Stimulated activated CD8-positive, alpha-beta memory T cell treated with anti-CD3 and anti-CD28 coated beads, Interleukin-4, amount 100 ng/mL, for 4 hours (primary cell): Measurements from ENCODE around the gene ALDH3B1.

Source experiments
- DNase-seq, 2 donors: peaks; one replicate each; pipeline ENCODE4 v3.0.0-alpha.2; 2020; ENCODE audit warnings: low read depth in 2 of 2, low spot score in 1 of 2

The ALDH3B1 gene

DNA sequence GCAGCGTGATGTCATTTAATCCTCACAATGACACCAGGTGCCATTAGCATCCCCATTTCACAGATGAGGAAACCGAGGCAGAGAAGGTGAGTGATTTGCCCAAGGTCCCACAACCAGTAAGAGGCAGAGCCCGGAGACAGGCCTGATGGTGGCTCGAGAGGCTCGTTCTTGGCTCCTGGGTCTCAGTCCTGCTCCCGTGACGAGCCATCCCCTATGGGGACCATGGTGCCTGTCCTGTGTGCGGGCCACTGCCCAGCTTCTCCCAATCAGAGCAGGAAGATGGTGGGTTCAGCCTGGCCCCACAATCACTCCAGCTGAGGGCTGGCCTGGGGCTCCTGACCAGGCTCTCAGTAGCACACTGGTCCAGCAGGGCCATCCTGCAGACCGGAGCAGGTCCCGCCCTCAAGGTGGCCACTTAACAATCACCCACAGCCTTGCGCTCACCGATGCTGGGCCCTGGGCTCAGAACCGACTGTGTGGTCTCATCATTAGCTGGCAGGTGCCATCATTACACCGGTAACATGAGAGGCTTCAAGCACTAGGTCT is 3.6 kb downstream of the ALDH3B1 start:
- DNase-seq = no peak

DNA sequence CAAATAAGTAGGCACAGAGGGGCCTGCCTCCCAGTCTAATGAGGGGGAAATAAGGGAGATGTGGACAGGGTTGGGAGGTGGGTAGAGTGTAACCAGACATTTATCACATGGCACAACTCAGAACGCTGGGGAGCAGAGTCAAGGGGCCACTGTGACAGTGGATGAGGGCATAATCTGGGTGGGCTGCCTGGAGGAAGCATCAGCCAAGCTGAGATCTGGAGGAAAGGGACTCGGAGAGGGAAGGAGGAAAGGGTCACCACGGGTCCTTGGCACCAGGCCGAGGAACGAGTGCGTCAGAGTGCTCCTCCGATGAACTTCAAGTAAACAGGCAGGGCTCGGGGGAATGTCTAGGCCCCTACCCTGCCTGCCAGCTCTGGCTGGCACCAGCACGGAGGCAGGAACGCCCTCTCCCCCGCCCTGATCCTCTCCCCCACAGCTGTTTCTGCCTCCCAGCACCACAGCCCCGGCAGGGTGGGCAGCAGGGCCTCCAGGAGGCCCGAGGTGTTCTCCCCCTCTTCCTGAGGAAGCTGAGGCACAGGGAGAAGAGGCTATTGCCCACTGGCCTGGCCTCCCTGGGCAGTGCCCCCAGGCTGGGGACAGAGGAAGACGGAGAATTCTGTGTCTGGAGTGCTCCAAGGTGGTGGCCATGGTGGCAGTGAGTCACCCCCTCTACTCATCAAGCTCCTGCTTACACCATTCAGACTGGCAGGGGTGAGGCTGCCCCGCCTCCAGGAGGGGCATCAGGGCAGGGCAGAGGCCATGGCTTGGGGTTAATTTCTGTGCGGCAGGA is 4.2 kb downstream of the ALDH3B1 start:
- no peak for DNase-seq

DNA sequence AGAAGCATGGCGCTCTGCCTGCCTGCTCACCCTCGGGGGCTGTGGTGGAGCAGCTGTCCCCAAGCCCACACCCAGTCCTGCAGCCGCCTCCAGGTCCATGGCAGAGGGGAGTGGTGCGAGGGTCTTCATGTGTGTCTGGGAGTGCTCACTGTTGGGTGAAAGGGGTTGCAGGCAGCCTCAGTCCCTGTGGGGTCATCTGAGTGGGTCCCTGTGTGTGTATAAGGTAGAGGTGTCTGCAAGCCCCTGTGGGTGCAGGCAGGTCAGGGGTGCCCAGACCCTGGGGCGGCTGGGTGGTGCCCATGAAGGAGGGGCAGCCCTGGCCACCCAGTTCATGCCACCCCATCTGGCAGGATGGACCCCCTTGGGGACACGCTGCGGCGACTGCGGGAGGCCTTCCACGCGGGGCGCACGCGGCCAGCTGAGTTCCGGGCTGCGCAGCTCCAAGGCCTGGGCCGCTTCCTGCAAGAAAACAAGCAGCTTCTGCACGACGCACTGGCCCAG is 4.9 kb downstream of the ALDH3B1 start:
- DNase-seq = no peak

DNA sequence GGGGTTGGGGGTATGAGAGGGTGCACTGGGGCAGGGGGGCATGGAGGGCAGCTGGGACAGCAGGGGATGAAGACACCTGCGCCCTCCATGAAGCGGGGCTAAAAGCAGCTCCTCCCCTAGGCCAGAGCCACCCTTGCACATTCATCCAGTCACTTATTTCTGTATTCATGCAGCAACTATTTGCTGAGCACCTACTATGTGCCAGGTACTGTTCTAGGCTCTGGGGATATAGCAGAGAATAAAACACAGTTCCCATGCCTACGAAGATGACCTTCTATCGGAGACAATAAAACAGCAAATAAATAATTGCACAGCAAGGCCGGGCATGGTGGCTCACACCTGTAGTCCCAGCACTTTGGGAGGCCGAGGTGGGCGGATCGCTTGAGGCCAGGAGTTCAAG is 5.3 kb downstream of the ALDH3B1 start:
- no peak for DNase-seq

DNA sequence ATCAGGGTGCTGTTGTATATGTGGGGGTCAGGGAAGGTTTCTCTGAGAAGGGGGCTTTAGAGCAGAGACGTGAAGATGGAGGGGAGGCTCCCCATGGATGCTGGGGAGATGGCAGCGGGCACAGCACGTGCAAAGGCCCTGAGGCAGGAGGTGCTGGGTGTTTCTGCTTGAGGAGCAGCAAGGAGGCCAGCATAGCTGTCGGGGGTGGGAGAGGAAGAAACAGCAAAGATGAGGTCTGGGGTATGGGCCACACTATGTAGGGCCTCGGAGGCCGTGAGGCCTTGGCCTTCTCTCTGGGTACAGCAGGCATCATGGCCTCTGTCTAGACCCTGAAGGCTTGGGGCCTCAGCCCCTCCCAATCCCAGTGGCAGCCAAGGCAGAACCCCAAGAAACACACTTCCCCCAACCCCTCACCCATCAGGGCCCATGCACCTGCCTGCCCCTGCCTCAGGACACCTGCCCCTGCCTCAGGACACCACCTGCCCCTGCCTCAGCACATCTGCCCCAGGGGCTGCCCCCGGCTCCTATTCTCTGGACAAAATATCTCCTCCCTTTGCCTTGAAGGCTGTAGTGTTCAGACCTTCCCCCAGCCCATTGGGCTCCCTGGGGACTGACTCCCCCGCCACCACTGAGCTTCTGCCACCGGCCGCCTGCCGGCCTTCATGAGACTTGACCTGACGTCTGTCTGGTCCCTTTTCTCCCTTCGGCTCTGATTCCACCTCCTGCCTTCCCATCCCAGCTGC is 6.2 kb downstream of the ALDH3B1 start:
- DNase-seq = no peak

DNA sequence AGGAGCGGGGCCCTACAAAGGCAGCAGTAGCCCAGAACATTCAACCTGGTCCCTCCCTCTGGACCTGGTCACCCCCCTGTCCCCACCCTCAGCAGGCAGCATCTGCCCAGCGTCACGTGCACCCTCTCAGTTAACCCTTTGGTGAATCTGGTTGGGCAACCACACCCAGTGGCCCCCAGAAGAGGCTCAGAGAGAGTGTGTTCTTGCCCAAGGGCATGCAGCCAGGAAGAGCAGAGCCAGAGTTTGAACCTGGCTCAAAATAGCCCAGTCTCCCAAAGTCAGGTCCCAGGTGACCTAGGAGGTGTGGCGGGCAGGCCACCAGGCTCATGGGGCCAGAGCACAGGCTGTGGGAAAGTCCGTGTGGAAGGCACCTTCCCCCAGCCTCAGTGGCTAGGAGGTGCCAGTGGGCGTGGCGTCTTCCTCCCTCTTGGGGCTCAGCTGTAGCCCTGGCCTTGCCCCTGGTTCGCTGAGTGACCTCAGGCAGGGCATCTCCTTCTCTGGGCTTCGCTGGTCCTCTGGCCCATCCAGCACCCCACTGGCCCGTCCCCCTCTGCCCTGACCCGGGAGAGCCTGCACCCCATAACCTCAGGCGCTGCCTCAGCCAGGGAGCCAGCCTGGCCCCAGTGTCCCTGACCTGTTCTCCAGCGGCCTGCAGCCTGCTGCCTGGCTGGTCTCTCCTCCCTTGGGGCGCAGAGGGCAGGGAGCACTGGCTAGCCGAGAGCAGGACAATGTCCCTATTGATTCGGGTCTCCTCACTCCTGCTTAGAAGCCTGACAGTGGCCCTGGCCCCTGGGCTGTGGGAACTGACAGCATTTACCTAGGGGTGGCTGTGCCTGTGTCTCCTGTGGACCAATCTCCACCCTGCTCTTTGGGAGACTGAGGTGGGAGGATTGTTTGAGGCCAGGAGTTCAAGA is 7.0 kb downstream of the ALDH3B1 start:
- DNase-seq = no peak

DNA sequence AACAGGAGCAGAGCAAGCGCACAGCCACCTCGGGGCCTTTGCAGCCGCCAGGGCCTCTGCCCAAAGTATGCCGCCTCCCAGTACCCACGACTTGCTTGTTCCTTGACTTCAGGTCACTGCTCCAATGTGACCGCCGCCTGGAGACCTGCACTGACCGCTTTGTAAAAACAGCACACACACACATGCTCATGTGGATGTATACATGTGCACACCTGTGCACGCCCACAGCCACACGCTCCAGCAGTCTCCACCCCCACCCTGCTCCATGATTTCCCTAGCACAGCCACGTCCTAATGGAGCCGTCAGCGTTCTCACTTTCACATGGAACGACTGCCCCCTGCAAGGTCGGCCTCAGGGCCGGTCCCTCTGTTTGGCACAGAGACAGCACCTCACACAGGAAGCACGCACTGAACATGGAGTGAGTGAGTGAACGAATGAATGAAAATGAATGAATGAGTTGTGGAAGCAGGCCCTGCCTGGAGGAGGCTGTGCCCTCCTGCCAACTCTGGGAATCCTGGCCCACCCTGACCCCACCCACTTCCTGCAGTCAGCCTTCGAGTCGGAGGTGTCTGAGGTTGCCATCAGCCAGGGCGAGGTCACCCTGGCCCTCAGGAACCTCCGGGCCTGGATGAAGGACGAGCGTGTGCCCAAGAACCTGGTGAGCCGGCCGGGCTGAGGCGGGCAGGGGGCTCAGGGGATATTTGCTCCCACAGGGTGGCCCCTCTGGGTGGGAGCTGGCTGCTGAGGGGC is 8.0 kb downstream of the ALDH3B1 start:
- no peak for DNase-seq

DNA sequence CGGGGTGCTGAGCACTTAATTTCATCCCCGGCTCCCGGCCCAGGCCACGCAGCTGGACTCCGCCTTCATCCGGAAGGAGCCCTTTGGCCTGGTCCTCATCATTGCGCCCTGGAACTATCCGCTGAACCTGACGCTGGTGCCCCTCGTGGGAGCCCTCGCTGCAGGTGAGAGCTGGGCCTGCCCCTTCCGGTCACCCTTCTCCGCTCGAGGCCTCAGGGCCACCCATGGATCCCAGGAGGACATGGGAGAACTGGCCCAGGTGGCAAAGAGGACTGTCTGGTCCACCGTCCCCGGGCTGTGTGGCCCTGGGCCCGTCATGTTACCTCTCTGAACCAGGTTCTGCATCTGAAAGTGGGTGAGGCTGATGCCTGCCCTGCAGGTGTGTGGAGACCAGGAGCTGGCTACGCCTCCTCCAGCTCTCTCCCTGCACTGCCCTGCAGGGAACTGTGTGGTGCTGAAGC is 8.6 kb downstream of the ALDH3B1 start:
- no peak for DNase-seq

DNA sequence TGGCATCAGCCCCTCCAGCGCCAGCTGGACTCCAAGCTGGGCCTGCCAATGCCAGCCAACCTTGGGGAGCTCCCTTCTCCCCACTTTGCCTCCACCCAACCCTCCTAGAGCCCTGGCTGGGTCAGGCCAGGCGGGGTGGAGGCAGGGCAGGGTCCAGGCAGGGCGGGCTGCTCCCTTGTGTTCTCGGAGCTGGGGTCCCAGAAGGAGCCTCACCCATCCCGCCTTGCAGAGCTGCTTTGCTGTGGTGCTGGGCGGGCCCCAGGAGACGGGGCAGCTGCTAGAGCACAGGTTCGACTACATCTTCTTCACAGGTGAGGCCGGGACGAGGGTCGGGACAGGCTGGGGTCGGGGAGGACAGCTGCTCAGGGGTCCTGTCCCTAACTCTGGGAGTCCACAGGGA is 9.4 kb downstream of the ALDH3B1 start:
- no peak for DNase-seq

DNA sequence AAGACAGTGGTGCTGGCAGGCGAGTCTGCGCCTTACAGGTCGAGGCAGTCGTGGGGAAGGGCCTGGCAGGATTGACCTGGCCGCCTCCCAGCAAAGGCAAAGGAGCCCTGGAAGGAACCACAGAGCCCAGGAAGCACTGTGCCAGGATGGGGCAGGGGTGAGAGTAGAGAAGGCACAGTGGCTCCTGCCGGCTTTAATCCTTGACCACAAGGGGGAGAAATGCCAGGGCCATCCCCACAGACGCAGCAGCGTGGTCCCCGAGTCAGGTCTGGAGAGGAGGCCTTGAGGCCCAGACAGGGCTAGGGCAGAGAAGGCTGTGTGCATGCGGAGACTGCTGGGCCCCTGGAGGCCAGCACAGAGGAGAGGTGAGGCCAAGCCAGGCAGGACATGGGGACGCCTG is 10.4 kb downstream of the ALDH3B1 start:
- DNase-seq = no peak

DNA sequence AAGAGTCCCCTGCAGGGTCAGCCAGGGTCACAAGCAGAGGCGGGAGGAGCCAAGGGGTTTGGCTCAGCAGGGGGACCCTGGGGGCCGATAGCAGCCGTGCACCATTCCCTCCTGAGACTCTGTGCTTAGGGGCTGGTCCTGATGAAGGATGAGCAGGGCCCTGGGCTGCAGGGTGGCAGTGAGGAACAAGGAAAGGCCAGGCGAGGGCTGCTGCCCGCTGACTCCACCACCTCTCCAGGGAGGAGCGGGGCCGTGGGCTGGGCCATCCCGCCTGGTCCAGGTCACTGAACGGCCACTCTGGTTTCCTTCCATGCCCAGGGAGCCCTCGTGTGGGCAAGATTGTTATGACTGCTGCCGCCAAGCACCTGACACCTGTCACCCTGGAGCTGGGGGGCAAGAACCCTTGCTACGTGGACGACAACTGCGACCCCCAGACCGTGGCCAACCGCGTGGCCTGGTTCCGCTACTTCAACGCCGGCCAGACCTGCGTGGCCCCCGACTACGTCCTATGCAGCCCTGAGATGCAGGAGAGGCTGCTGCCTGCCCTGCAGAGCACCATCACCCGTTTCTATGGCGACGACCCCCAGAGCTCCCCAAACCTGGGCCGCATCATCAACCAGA is 11.2 kb downstream of the ALDH3B1 start:
- DNase-seq = no peak

DNA sequence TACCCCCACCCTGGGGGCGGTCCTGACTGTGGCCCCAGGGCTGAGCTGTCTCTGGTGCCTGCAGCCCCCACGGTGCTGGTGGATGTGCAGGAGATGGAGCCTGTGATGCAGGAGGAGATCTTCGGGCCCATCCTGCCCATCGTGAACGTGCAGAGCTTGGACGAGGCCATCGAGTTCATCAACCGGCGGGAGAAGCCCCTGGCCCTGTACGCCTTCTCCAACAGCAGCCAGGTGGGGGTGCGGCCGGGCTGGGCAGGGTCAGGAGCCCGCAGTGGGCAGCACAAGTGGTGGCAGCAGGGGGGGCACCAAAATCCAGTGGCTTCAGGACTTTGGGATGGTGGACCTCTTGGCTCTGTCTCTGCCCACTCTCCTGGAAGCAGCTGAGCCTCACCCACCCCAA is 12.4 kb downstream of the ALDH3B1 start:
- DNase-seq = no peak

DNA sequence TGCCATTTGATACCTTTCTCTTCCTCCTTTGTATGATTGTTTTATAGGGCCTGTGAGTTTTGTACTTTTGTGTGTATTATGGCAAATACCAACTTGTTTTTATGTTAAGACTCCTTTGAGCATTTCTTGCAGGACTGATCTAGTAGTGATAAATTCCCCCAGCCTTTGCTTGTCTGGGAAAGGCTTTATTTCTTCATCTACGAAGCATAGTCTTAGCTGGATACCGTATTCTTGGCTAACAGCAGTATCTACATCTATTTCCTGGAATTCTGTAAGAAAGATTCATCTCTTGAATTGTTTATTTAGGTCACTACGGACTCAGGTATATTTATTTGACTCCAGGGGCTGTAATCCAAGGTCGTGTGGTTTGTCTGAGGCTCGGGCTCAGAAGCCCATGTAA is 14.4 kb downstream of the ALDH3B1 start:
- DNase-seq = no peak

DNA sequence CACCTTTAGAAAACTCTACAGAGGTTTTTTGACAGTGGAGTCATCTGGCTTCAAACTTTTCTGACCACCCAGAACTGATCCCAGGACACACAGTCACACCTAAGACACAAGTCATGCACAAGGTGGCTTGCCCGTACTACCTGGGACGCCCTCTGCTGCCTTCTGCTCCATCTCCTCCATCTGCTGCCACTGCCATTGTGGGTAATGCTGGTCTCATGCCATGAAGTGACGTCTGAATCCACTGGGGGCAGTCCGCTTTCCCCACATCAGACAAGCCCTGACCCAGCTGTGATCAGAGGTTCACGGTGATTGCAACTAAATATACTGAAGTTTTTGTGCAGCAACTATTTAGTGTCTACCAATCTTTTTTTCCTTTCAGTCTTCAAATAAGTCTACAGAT is 14.9 kb downstream of the ALDH3B1 start:
- DNase-seq = no peak

DNA sequence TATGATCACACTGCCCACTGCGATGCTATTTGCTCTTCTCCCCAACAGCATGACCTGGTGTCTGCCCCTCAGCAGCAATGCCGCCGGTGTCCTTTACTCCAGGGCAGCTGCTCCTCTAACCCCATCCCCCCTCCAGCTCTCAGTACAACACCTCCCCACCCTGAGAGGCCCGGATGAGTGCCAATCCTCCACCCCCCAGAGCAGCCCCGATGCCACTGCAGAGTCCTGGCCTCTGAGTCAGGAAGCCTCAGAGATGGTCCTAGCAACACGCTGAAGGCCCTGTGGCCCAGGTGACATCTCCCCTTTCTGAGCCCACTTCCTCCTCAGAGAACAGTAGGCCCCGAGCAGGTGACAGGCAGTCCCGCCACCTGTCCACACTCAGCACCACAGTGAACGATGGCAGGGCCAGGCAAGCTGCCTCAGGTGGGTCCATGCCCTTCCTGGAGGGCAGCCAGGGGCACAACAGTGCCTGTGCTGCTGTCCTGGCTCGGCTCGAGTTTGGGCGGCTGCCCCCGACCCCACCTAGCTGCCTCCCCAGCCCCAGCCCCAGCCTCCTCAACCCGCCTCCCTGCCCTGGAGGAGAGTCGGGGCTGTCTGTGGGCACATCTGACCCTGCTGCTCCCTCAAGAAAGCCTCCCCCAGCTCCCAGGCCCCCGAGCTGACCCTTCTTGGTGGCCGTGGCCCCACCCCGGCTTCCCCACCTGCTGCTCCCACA is 16.4 kb downstream of the ALDH3B1 start:
- no peak for DNase-seq

DNA sequence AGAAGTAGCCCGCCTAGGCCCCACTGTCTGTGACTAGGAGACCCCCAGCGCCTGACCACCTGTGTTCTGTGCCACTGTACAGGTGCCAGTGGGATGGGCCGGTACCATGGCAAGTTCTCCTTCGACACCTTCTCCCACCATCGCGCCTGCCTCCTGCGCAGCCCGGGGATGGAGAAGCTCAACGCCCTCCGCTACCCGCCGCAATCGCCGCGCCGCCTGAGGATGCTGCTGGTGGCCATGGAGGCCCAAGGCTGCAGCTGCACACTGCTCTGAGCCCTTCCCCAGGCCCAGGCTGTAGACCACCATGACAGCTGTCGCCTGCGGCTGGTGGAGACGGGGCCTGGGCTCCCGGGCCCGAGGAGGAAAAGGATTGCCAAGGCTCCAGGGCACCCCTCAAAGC is 17.5 kb downstream of the ALDH3B1 start:
- DNase-seq = no peak

DNA sequence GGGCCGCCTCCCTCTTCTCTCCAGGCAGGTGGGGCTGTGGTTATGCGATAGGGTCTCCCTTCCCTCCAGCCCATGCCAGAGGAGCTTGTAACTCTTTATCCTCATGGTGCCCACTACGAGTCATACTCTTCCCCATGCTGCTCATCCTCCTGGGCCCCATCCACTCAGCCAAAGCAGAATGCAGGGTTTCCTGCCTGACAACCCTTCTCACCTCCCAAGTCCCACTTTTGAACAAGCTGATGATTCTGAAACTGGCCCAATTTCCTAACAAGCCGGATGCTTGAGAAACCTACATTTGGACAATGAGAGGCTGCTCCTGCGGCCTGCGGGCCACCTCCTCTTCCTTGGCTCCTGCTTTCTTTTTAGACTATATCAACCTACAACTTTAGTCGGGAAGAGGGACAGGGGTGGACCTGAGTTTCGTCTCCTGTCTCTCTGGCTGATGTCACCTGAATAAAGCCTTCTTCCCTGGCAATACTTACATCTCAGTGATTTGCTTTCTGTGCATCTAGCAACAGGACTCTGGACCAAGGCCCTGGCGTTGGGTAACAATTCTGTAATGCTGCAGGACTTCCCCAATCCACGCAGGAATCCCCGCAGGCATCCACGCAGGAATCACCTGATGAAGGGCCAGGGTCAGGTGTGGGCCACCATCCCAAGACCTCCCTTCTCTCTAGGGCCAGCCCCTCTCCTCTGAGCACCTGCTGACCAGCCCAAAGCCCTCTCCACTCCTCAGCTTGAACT is 18.8 kb downstream of the ALDH3B1 start:
- no peak for DNase-seq

DNA sequence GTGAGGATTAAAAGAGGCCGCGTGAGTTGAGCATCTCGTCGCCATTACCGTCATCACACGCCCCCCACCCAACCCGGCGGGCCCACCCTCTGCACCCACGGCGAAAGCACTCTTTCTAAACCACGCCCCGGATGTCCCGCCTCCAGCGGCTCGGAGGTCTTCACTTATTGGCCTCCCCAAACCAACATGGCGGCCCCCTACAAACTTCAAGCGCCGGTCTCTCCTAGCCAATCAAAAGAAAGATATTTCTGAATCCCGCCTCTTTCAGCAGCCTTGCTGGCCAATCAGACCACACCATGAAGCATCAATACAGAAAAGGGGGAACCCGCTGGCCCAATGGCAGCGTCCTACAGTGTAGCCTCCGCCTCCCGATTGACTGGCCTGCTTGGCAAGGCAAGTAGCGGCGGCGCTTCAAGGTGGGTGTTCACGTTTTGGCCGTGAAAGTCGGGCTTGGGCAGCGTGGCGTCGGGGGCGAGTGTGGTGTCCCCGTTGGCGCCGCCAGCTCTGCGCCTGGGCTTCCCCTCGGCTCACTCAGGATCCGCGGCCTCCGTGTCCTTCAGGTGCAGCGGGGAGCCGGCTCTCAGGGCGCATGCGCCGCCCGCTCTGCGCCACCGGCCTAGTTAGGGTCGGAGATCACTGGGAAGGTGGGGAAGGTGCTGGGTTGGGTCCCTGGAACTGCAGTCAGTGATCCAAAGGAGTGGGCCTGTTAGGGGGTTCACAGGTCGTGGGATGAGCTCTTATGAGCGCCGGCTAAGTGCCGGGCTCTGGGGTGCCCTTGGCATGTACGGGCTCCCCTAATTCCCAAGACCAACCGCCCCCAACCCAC is 20.4 kb downstream of the ALDH3B1 start, which contains the start of gene NDUFS8:
Gene NDUFS8 (plus strand): TSS at position 364 of the 826 bp plus-strand sequence. CDS start 1,471 bp downstream, outside the sequence.
- DNase-seq = peak; percentile 95 to 97
